Endothelial cell of umbilical vein (primary cell): ENCODE data around the gene NUP205. TPM values are rescaled to one million over a fixed set of nuclear protein-coding genes. Genes with fewer than 3 reads are reported as not detected.

ENCODE experiments used
- BruUV-seq: library from RNA; stranded (reverse); fragments of 400-500 nt; replicated peaks from 2 replicates; lab custom pipeline; 2021; lab: Mats Ljungman, UMichigan
- CTCF ChIA-PET: fragments of 300-600, 350-600 bp; sonication (Branson Sonifier 250); formaldehyde crosslinking; loops from one replicate; lab custom pipeline; 2021; ENCODE audit warnings: antibody characterized with exemption, inconsistent platforms; lab: Charles Lee
- POLR2A ChIA-PET: fragments of 300-600, 350-600 bp; sonication (Branson Sonifier 250); formaldehyde crosslinking; loops from one replicate; lab custom pipeline; 2021; ENCODE audit warnings: antibody characterized with exemption, inconsistent platforms; lab: Charles Lee
- DNase-seq: peaks from one replicate; pipeline ENCODE4 v3.0.0-alpha.2; 2011; ENCODE audit warnings: low read depth, low spot score
- FAIRE-seq: peaks from 2 replicates; lab custom pipeline; 2011; peaks lifted over from hg19 to GRCh38; lab: Jason Lieb, UNC
- H2AFZ ChIP-seq: 2 replicates; pipeline ENCODE4 v1.6.0; 2012; ENCODE audit warnings: low read depth, low read length, control low read depth, inconsistent platforms
- H3K27ac ChIP-seq: 2 replicates; pipeline ENCODE4 v1.5.1; 2011; ENCODE audit warnings: low read depth, mild to moderate bottlenecking, control low read depth, low read length, moderate library complexity; ENCODE audit not compliant: insufficient read depth
- H3K27me3 ChIP-seq, 2 experiments: 2 replicates each; pipeline versions ENCODE4 v1.6.0 to v1.6.1; 2011; ENCODE audit warnings: low read length in 2 of 2, mixed read lengths in 1 of 2; ENCODE audit not compliant: control insufficient read depth in 2 of 2, insufficient read depth in 2 of 2
- H3K36me3 ChIP-seq, 2 experiments: 2 replicates in 1 of 2; 3 replicates in 1 of 2; pipeline ENCODE4 v1.5.1; 2011; ENCODE audit warnings: low read length in 2 of 2, mild to moderate bottlenecking in 1 of 2, moderate library complexity in 1 of 2; ENCODE audit not compliant: control insufficient read depth in 2 of 2, insufficient read depth in 2 of 2; ENCODE audit errors: extremely low read depth in 1 of 2
- H3K4me1 ChIP-seq: 3 replicates; pipeline ENCODE4 v1.5.1; 2011; ENCODE audit warnings: mild to moderate bottlenecking, low read length; ENCODE audit not compliant: control insufficient read depth, insufficient read depth; ENCODE audit errors: extremely low read depth
- H3K4me2 ChIP-seq: 2 replicates; pipeline ENCODE4 v1.6.1; 2011; ENCODE audit warnings: low read length, control low read depth, mixed read lengths; ENCODE audit not compliant: insufficient read depth
- H3K4me3 ChIP-seq, 3 experiments: fragments of 200-600 bp in 1 of 3; sonication (generic), shearing (Covaris generic) in 1 of 3; replicated peaks in 1 of 3; 2 replicates each; pipeline ENCODE4 v1.5.1; 2011 to 2016; ENCODE audit warnings: control low read depth in 3 of 3, low read length in 3 of 3, mild to moderate bottlenecking in 2 of 3, inconsistent platforms in 1 of 3, low read depth in 1 of 3, moderate library complexity in 1 of 3; ENCODE audit not compliant: insufficient read depth in 1 of 3
- H3K79me2 ChIP-seq: 2 replicates; pipeline ENCODE4 v1.6.0; 2012; ENCODE audit warnings: low read length, inconsistent platforms; ENCODE audit not compliant: control insufficient read depth, insufficient read depth
- H3K9ac ChIP-seq: replicated peaks from 2 replicates; pipeline ENCODE3; 2011; ENCODE audit warnings: low read length, control low read depth; ENCODE audit not compliant: insufficient read depth; ENCODE audit errors: extremely low read depth
- H3K9me1 ChIP-seq: replicated peaks from 3 replicates; pipeline ENCODE4 v1.6.0; 2011; ENCODE audit warnings: mild to moderate bottlenecking, low read length; ENCODE audit not compliant: control insufficient read depth, insufficient read depth; ENCODE audit errors: extremely low read depth
- H3K9me3 ChIP-seq: replicated peaks from 2 replicates; pipeline ENCODE4 v1.5.1; 2012; ENCODE audit warnings: low read length, inconsistent platforms; ENCODE audit not compliant: control insufficient read depth, insufficient read depth
- H4K20me1 ChIP-seq: replicated peaks from 2 replicates; pipeline ENCODE3; 2011; ENCODE audit warnings: mild to moderate bottlenecking, low read length; ENCODE audit not compliant: control insufficient read depth, insufficient read depth; ENCODE audit errors: extremely low read depth
- EZH2 ChIP-seq: IDR thresholded peaks from 2 replicates; pipeline ENCODE4 v1.6.1; 2012; ENCODE audit warnings: borderline replicate concordance, low read depth, mild to moderate bottlenecking, moderate library complexity, low read length, inconsistent platforms; ENCODE audit not compliant: severe bottlenecking
- FOS ChIP-seq: IDR thresholded peaks from 2 replicates; pipeline ENCODE4 v1.6.1; 2011; ENCODE audit warnings: mild to moderate bottlenecking, low read length, moderate library complexity, borderline replicate concordance; ENCODE audit not compliant: insufficient read depth
- GATA2 ChIP-seq: IDR thresholded peaks from 2 replicates; pipeline ENCODE4 v1.7.0; 2011; ENCODE audit warnings: low read depth, mild to moderate bottlenecking, moderate library complexity, mixed read lengths, low read length; ENCODE audit not compliant: insufficient read length, insufficient read depth
- JUN ChIP-seq: IDR thresholded peaks from 2 replicates; pipeline ENCODE4 v1.6.1; 2011; ENCODE audit warnings: borderline replicate concordance, low read depth; ENCODE audit not compliant: insufficient read length, insufficient read depth
- MYC ChIP-seq: IDR thresholded peaks from one replicate; pipeline ENCODE4 v1.6.1; 2011; ENCODE audit warnings: mild to moderate bottlenecking, low read depth, low read length
- POLR2A ChIP-seq: IDR thresholded peaks from 2 replicates; pipeline ENCODE4 v1.6.1; 2012; ENCODE audit warnings: low read depth, mild to moderate bottlenecking, control low read depth, low read length
- POLR2AphosphoS5 ChIP-seq: IDR thresholded peaks from 2 replicates; pipeline ENCODE4 v1.6.1; 2012; ENCODE audit warnings: low read depth, mild to moderate bottlenecking, control low read depth, low read length, moderate library complexity; ENCODE audit not compliant: insufficient read depth
- dilution Hi-C: fragments of 300-500 bp; cut with MboI; formaldehyde crosslinking; loops from one replicate; pipeline ENCODE4 v1.15.0; 2019; ENCODE audit warnings: low sequenced_read_pairs; ENCODE audit not compliant: extremely low pct_ligation_motif_present
- intact Hi-C: fragments of 100-400 bp; cut with micrococcal nuclease; formaldehyde crosslinking; loops from one replicate; pipeline ENCODE4 v1.10.0; 2022
- polyA plus RNA-seq, 4 experiments: library from polyadenylated mRNA; depleted of rRNA in 3 of 4; stranded (reverse) in 3 of 4; unstranded in 1 of 4; fragments of >200 nt; gene quantifications; 2 replicates each; pipeline versions ENCODE4 v1.2.1 to v1.2.3, GENCODE V29; 2011 to 2012; ENCODE audit warnings: missing spikeins in 1 of 4
- total RNA-seq: library from RNA; stranded (reverse); gene quantifications from 2 replicates; pipeline ENCODE4 v1.2.3, GENCODE V29; 2021
- TF ChIP-seq, protein P1 (sequence below): IDR thresholded peaks from 2 replicates; pipeline ENCODE4 v1.6.1; 2011; ENCODE audit not compliant: insufficient read depth, insufficient read length
- TF ChIP-seq, protein P2 (sequence below), 2 donors: IDR thresholded peaks; 1 replicate in 1 of 2; 2 replicates in 1 of 2; pipeline ENCODE4 v1.5.1; 2011; ENCODE audit warnings: low read length in 2 of 2, mild to moderate bottlenecking in 2 of 2, moderate library complexity in 2 of 2, control low read depth in 1 of 2, inconsistent platforms in 1 of 2, low read depth in 1 of 2; ENCODE audit not compliant: insufficient read depth in 1 of 2; ENCODE audit errors: extremely low read depth in 1 of 2

NUP205 gene
- total and polyA plus RNA-seq, 2 donors (not counting 3 experiments of a cell fraction or from before 2014, with no cell fraction given) = 48.8 to 81.3 TPM

DNA sequence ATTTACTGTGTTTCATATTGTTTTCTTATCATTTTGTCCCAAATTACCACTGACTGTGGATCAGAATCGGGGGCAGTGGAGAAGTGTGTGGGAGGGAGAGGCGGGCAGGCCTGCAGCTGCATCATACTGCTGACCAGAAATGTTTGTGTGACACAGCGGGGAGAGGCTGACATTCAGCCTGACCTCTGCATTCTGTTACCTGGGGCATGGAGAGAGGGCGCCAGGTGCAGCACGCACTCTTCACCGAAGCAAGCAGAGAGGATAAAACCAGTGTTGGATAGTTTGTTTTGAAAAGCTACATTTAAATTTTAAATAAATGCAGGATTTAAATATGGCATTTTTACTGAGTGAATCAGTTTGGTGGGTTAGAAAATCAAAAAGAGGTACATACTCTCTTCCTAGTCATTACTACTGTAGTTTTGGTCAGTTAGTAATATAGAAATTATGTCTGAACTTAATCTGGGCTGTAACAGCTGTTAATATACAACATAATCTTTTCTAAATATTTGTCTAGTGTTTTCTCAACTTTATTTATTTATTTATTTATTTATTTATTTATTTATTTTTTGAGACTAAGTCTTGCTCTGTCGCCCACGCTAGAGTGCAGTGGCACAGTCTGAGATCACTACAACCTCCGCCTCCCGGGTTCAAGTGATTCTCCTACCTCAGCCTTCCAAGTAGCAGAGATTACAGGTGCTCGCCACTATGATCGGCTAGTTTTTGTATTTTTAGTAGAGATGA, 95.8 kb downstream of the NUP205 start:
- ChIA-PET POLR2A (no interaction called here), CTCF (no interaction called here)
- H3K9ac ChIP-seq = no peak overlapping the region
- no peaks in the 10 kb centered on the region for H3K36me3 ChIP-seq
- no peaks in the 10 kb centered on the region for H3K9me1 ChIP-seq
- H3K27ac ChIP-seq = no peak overlapping the region
- no peaks in the 10 kb centered on the region for H3K79me2 ChIP-seq
- DNase-seq (no peak), FAIRE-seq (no peak)
- dilution Hi-C loops (no loop called here), intact Hi-C loops (no loop called here)
- H2AFZ ChIP-seq = no peak overlapping the region
- BruUV-seq = no TSS peak
- H3K27me3 ChIP-seq = no peaks in the 10 kb centered on the region
- H4K20me1 ChIP-seq = no peaks in the 10 kb centered on the region
- H3K4me3 ChIP-seq = no peak overlapping the region
- no peaks in the 10 kb centered on the region for H3K9me3 ChIP-seq
- TF ChIP-seq, protein P1, sequence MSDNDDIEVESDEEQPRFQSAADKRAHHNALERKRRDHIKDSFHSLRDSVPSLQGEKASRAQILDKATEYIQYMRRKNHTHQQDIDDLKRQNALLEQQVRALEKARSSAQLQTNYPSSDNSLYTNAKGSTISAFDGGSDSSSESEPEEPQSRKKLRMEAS = no peak
- TF ChIP-seq JUN (no peak), FOS (no peak), POLR2AphosphoS5 (no peak), GATA2 (no peak), MYC (no peak), POLR2A (no peak), EZH2 (no peak)
- TF ChIP-seq, protein P2, sequence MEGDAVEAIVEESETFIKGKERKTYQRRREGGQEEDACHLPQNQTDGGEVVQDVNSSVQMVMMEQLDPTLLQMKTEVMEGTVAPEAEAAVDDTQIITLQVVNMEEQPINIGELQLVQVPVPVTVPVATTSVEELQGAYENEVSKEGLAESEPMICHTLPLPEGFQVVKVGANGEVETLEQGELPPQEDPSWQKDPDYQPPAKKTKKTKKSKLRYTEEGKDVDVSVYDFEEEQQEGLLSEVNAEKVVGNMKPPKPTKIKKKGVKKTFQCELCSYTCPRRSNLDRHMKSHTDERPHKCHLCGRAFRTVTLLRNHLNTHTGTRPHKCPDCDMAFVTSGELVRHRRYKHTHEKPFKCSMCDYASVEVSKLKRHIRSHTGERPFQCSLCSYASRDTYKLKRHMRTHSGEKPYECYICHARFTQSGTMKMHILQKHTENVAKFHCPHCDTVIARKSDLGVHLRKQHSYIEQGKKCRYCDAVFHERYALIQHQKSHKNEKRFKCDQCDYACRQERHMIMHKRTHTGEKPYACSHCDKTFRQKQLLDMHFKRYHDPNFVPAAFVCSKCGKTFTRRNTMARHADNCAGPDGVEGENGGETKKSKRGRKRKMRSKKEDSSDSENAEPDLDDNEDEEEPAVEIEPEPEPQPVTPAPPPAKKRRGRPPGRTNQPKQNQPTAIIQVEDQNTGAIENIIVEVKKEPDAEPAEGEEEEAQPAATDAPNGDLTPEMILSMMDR (IDR thresholded peaks at IDR 0.05; ENCODE audit: extremely low read depth in 1 of 2, insufficient read depth in 1 of 2, low read depth in 1 of 2, low read length in 2 of 2) = no peak
- no peak overlapping the region for H3K4me2 ChIP-seq
- no peaks in the 10 kb centered on the region for H3K4me1 ChIP-seq
